CD4-positive, alpha-beta T cell (primary cell): Measurements from ENCODE around the gene ZMAT5. TPM values are rescaled to one million over a fixed set of nuclear protein-coding genes. Genes with fewer than 3 reads are reported as not detected.

Experiments
- ATAC-seq: fragments of 200-7000 bp; cut with Tn5 transposase; one replicate; pipeline ENCODE4 v1.10.0; 2022; ENCODE audit warnings: mild to moderate bottlenecking; ENCODE audit not compliant: poor library complexity
- CTCF ChIA-PET: fragments of 350-600 bp; sonication (Branson Sonifier 250); formaldehyde crosslinking; loops from one replicate; lab custom pipeline; 2021; ENCODE audit warnings: antibody characterized with exemption, inconsistent platforms; lab: Charles Lee
- POLR2A ChIA-PET: fragments of 350-600 bp; sonication (Branson Sonifier 250); formaldehyde crosslinking; loops from one replicate; lab custom pipeline; 2021; ENCODE audit warnings: antibody characterized with exemption, inconsistent platforms; lab: Charles Lee
- DNase-seq, 14 experiments: peaks; one replicate each; pipeline ENCODE4 v3.0.0-alpha.2; 2013 to 2020; ENCODE audit warnings: mixed read lengths in 2 of 14
- H3K27ac ChIP-seq, 2 donors: one replicate each; pipeline versions ENCODE4 v1.5.1 to v1.7.0; 2013; ENCODE audit warnings: low read length in 2 of 2, low read depth in 1 of 2, mild to moderate bottlenecking in 1 of 2
- H3K27me3 ChIP-seq, 2 experiments: 1 replicate in 1 of 2; 2 replicates in 1 of 2; pipeline versions ENCODE4 v1.6.1 to v1.7.0; 2013; ENCODE audit warnings: low read length in 2 of 2, control low read depth in 1 of 2, mild to moderate bottlenecking in 1 of 2, moderate library complexity in 1 of 2; ENCODE audit not compliant: insufficient read depth in 2 of 2, control insufficient read depth in 1 of 2
- H3K36me3 ChIP-seq: one replicate; pipeline ENCODE4 v1.6.1; 2013; ENCODE audit warnings: low read length, control low read depth; ENCODE audit not compliant: insufficient read depth
- H3K4me1 ChIP-seq: one replicate; pipeline ENCODE4 v1.6.1; 2013; ENCODE audit warnings: low read length, control low read depth; ENCODE audit not compliant: insufficient read depth
- H3K4me3 ChIP-seq: one replicate; pipeline ENCODE4 v1.5.1; 2013; ENCODE audit warnings: mild to moderate bottlenecking, low read length, moderate library complexity
- H3K9me3 ChIP-seq, 2 experiments: 1 replicate in 1 of 2; 2 replicates in 1 of 2; pipeline versions ENCODE4 v1.6.1 to v1.7.0; 2013; ENCODE audit warnings: low read length in 2 of 2, mild to moderate bottlenecking in 2 of 2, control low read depth in 1 of 2, moderate library complexity in 1 of 2; ENCODE audit not compliant: control insufficient read depth in 1 of 2, insufficient read depth in 1 of 2
- H3K27ac Mint-ChIP-seq: one replicate; pipeline ENCODE4 v1.8.0; 2020; ENCODE audit warnings: mixed read lengths
- H3K27me3 Mint-ChIP-seq: one replicate; pipeline ENCODE4 v1.8.0; 2021; ENCODE audit warnings: mixed read lengths
- H3K36me3 Mint-ChIP-seq: one replicate; pipeline ENCODE4 v1.8.0; 2021; ENCODE audit warnings: low read depth, mixed read lengths
- H3K4me1 Mint-ChIP-seq: one replicate; pipeline ENCODE4 v1.8.0; 2021; ENCODE audit warnings: low read depth, mixed read lengths
- H3K4me3 Mint-ChIP-seq: one replicate; pipeline ENCODE4 v1.8.0; 2020; ENCODE audit warnings: mild to moderate bottlenecking, mixed read lengths
- H3K9me3 Mint-ChIP-seq: one replicate; pipeline ENCODE4 v1.8.0; 2020; ENCODE audit warnings: mixed read lengths
- CTCF ChIP-seq: fragments of 200-600 bp; IDR thresholded peaks from one replicate; pipeline ENCODE4 v1.8.0; 2022; ENCODE audit warnings: antibody characterized with exemption, mild to moderate bottlenecking
- intact Hi-C, 2 experiments: fragments of 100-400 bp; cut with DNase I in 1 of 2; cut with micrococcal nuclease in 1 of 2; formaldehyde crosslinking; loops; one replicate each; pipeline versions ENCODE4 v1.15.1 to v1.9.0; 2023 to 2025; cut with DNase I, micrococcal nuclease
- total RNA-seq, 174 experiments: library from RNA in 2 of 174; stranded (reverse) in 2 of 174; gene quantifications; one replicate each; pipeline ENCODE4 v1.2.3 and lab custom pipeline; 2021 to 2026

ZMAT5 gene
- total RNA-seq, 2 experiments from 2014 or later: 5.6 to 6.6 TPM

- peaks cover 7% of the 10 kb centered on the region for H3K4me1 Mint-ChIP-seq
- H3K27ac Mint-ChIP-seq: no peak overlapping the region
- intact Hi-C loops: no loop called here
- Histone ChIP-seq H3K4me1 (peaks cover 7% of the 10 kb centered on the region), H3K9me3 (peaks cover 0 to 8% of the 10 kb centered on the region in 2 experiments), H3K36me3 (no peaks in the 10 kb centered on the region), H3K4me3 (no peak overlapping the region), H3K27ac (no peak overlapping the region), H3K27me3 (peaks cover 28 to 42% of the 10 kb centered on the region in 2 experiments)
- TF ChIP-seq CTCF: no peak
- POLR2A ChIA-PET: no interaction called here
- H3K36me3 Mint-ChIP-seq: no peaks in the 10 kb centered on the region
- ATAC-seq (no peak), DNase-seq (peak in 3 of 14 experiments; percentile 12 to 34 (median 20))
- no peaks in the 10 kb centered on the region for H3K9me3 Mint-ChIP-seq
- peaks cover 62% of the 10 kb centered on the region for H3K27me3 Mint-ChIP-seq
- H3K4me3 Mint-ChIP-seq: no peak overlapping the region
- CTCF ChIA-PET: no interaction called here
Measured at GRCh38 chr22:29716814-29717545, 49.8 kb downstream of the ZMAT5 start.

- Mint-ChIP-seq H3K27ac (no peak overlapping the region), H3K27me3 (peaks cover 59% of the 10 kb centered on the region), H3K4me3 (no peak overlapping the region), H3K4me1 (peaks cover 7% of the 10 kb centered on the region), H3K9me3 (no peaks in the 10 kb centered on the region), H3K36me3 (no peaks in the 10 kb centered on the region)
- no peak overlapping the region for H3K4me3 ChIP-seq
- DNase-seq: no peak
- no peak for ATAC-seq
- H3K36me3 ChIP-seq: no peaks in the 10 kb centered on the region
- H3K9me3 ChIP-seq: peaks cover 0 to 8% of the 10 kb centered on the region in 2 experiments
- no peak overlapping the region for H3K27ac ChIP-seq
- H3K27me3 ChIP-seq: peaks cover 22 to 29% of the 10 kb centered on the region in 2 experiments
- peaks cover 7% of the 10 kb centered on the region for H3K4me1 ChIP-seq
- no peak for TF ChIP-seq CTCF
- ChIA-PET POLR2A (no interaction called here), CTCF (no interaction called here)
- intact Hi-C loops: no loop called here
Measured at GRCh38 chr22:29715705-29716104, 51.1 kb downstream of the ZMAT5 start.

- DNase-seq (no peak), ATAC-seq (no peak)
- peaks cover 59% of the 10 kb centered on the region for H3K27me3 Mint-ChIP-seq
- Histone ChIP-seq H3K27ac (no peak overlapping the region), H3K4me3 (no peak overlapping the region), H3K4me1 (peaks cover 7% of the 10 kb centered on the region), H3K9me3 (peaks cover 0 to 8% of the 10 kb centered on the region in 2 experiments), H3K36me3 (no peaks in the 10 kb centered on the region), H3K27me3 (peaks cover 22 to 29% of the 10 kb centered on the region in 2 experiments)
- intact Hi-C loops: no loop called here
- no peaks in the 10 kb centered on the region for H3K9me3 Mint-ChIP-seq
- no peak for TF ChIP-seq CTCF
- no peak overlapping the region for H3K4me3 Mint-ChIP-seq
- peaks cover 7% of the 10 kb centered on the region for H3K4me1 Mint-ChIP-seq
- ChIA-PET POLR2A (no interaction called here), CTCF (no interaction called here)
- no peaks in the 10 kb centered on the region for H3K36me3 Mint-ChIP-seq
- H3K27ac Mint-ChIP-seq: no peak overlapping the region
Measured at GRCh38 chr22:29715240-29715639, 51.6 kb downstream of the ZMAT5 start.
